Mesothelial cell of epicardium (in vitro differentiated cells): ENCODE data around the gene DPF3. TPM values are rescaled to one million over a fixed set of nuclear protein-coding genes. Genes with fewer than 3 reads are reported as not detected.

Source experiments
- DNase-seq, 2 experiments: peaks; one replicate each; pipeline ENCODE4 v3.0.0; 2021; ENCODE audit warnings: low spot score in 2 of 2; ENCODE audit not compliant: unreplicated experiment in 2 of 2
- H3K27ac Mint-ChIP-seq: 2 replicates; pipeline ENCODE4 v1.8.0; 2021; ENCODE audit warnings: mixed read lengths
- H3K27me3 Mint-ChIP-seq: 2 replicates; pipeline ENCODE4 v1.8.0; 2021; ENCODE audit warnings: low read depth, mixed read lengths
- H3K36me3 Mint-ChIP-seq: 2 replicates; pipeline ENCODE4 v1.8.0; 2021; ENCODE audit warnings: mixed read lengths
- H3K4me1 Mint-ChIP-seq: 2 replicates; pipeline ENCODE4 v1.8.0; 2021; ENCODE audit warnings: mixed read lengths
- H3K4me3 Mint-ChIP-seq: 2 replicates; pipeline ENCODE4 v1.8.0; 2021; ENCODE audit warnings: mild to moderate bottlenecking, moderate library complexity, mixed read lengths
- H3K9me3 Mint-ChIP-seq: 2 replicates; pipeline ENCODE4 v1.8.0; 2021; ENCODE audit warnings: mixed read lengths
- total RNA-seq: library from RNA; stranded (reverse); gene quantifications from 3 replicates; pipeline ENCODE4 v1.2.1, GENCODE V29; 2021
- TF ChIP-seq, protein P1 (sequence below): fragments of 200-600 bp; sonication (generic); IDR thresholded peaks from one replicate; pipeline ENCODE4 v1.5.0; 2021; ENCODE audit warnings: antibody characterized with exemption; ENCODE audit not compliant: unreplicated experiment

The DPF3 gene
- total RNA-seq, 1 donor from 2014 or later: 1.3 TPM

DNA sequence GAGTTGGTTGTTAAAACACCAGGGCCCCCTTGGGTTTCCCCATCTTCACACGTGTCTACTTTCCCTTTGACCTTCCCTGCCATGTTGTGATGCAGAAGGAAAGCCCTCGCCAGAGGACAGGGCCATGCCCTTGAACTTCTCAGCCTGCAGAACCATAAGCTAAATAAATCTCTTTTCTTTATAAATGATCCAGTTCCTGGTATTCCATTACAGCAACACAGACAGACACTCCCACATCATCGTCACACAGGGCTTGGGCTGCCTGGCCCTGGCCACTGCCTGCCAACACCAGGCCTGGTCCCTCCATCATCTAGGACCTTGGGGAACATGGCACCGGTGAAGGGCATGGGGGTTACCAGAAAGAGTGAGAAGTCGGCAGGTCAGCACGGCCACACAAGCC, 84.8 kb downstream of the DPF3 start:
- Mint-ChIP-seq H3K36me3 (no peaks in the 10 kb centered on the region), H3K27me3 (peaks cover 12% of the 10 kb centered on the region), H3K27ac (no peak overlapping the region), H3K4me3 (no peak overlapping the region), H3K9me3 (no peaks in the 10 kb centered on the region), H3K4me1 (peaks cover 4% of the 10 kb centered on the region)
- TF ChIP-seq, protein P1, sequence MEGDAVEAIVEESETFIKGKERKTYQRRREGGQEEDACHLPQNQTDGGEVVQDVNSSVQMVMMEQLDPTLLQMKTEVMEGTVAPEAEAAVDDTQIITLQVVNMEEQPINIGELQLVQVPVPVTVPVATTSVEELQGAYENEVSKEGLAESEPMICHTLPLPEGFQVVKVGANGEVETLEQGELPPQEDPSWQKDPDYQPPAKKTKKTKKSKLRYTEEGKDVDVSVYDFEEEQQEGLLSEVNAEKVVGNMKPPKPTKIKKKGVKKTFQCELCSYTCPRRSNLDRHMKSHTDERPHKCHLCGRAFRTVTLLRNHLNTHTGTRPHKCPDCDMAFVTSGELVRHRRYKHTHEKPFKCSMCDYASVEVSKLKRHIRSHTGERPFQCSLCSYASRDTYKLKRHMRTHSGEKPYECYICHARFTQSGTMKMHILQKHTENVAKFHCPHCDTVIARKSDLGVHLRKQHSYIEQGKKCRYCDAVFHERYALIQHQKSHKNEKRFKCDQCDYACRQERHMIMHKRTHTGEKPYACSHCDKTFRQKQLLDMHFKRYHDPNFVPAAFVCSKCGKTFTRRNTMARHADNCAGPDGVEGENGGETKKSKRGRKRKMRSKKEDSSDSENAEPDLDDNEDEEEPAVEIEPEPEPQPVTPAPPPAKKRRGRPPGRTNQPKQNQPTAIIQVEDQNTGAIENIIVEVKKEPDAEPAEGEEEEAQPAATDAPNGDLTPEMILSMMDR: no peak
- no peak for DNase-seq

DNA sequence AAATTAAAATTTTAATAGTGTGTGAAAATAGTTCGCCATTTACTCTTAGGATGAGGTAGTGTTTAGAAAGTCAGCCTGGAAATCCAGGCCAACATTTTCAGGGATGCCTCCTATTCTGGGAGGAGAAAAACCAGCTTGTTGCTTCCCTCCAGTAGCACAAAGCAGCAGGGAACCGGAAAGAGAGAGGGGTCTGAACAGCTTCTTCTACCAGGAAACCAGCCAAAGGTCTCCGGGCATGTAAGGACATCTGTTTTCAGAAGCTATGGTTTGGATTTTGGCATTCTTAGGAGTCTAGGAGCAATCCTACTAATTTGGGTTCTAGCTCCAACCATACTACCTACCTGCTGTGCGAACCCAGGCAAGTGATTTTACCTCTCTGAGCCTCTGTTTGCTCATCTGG, 85.3 kb downstream of the DPF3 start:
- Mint-ChIP-seq H3K36me3 (no peaks in the 10 kb centered on the region), H3K27ac (no peak overlapping the region), H3K9me3 (no peaks in the 10 kb centered on the region), H3K4me3 (no peak overlapping the region), H3K4me1 (peaks cover 4% of the 10 kb centered on the region), H3K27me3 (peaks cover 12% of the 10 kb centered on the region)
- TF ChIP-seq, protein P1: no peak
- DNase-seq: no peak

DNA sequence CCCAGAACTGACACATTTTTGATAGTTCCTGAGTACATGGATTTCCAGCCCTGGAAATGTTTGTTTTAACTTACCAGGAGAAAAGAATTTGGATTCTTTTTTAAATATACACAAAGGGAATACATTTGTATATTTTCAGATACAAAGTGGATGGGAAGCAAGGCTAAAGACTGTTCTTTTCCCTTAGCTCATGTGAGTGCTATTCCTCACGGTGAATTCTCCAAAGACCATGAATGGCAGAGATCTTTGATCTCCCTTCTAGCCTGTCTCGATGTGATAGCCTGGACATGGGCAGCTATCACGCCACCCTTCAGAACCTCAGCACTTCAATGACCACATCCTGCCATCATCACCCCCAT, 91.3 kb downstream of the DPF3 start:
- no peak for DNase-seq
- no peak overlapping the region for H3K4me3 Mint-ChIP-seq
- no peaks in the 10 kb centered on the region for H3K9me3 Mint-ChIP-seq
- TF ChIP-seq, protein P1: no peak
- H3K36me3 Mint-ChIP-seq: no peaks in the 10 kb centered on the region
- H3K4me1 Mint-ChIP-seq: no peaks in the 10 kb centered on the region
- no peaks in the 10 kb centered on the region for H3K27me3 Mint-ChIP-seq
- no peak overlapping the region for H3K27ac Mint-ChIP-seq

GRCh38 chr14:72801836-72802587, 91.9 kb downstream of the DPF3 start:
- H3K9me3 Mint-ChIP-seq: no peaks in the 10 kb centered on the region
- no peak for DNase-seq
- TF ChIP-seq, protein P1: no peak
- H3K4me3 Mint-ChIP-seq: no peak overlapping the region
- H3K36me3 Mint-ChIP-seq: no peaks in the 10 kb centered on the region
- H3K4me1 Mint-ChIP-seq: no peaks in the 10 kb centered on the region
- H3K27me3 Mint-ChIP-seq: no peaks in the 10 kb centered on the region
- H3K27ac Mint-ChIP-seq: no peak overlapping the region

- Mint-ChIP-seq H3K9me3 (no peaks in the 10 kb centered on the region), H3K4me3 (no peak overlapping the region), H3K27me3 (no peaks in the 10 kb centered on the region), H3K27ac (no peak overlapping the region), H3K36me3 (no peaks in the 10 kb centered on the region), H3K4me1 (no peaks in the 10 kb centered on the region)
- no peak for DNase-seq
- TF ChIP-seq, protein P1: no peak
Measured at GRCh38 chr14:72801381-72801812, 92.5 kb downstream of the DPF3 start.
